HG03060 (cell line): ENCODE measurements around the gene CYREN.
A peak's percentile ranks its signal among the peaks of the same experiment; 100 is the strongest.
"Not testable (repeated sequence)": the region's sequence is repeated elsewhere in the genome, so short reads cannot be mapped to it uniquely, and the experiment has no call there.

Experiments
- ATAC-seq: cut with Tn5 transposase; IDR thresholded peaks from one replicate; pipeline ENCODE4 v1.9.1; 2021; ENCODE audit warnings: low read depth, moderate number of reproducible peaks; ENCODE audit not compliant: unreplicated experiment

The CYREN gene, protein sequence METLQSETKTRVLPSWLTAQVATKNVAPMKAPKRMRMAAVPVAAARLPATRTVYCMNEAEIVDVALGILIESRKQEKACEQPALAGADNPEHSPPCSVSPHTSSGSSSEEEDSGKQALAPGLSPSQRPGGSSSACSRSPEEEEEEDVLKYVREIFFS

DNA sequence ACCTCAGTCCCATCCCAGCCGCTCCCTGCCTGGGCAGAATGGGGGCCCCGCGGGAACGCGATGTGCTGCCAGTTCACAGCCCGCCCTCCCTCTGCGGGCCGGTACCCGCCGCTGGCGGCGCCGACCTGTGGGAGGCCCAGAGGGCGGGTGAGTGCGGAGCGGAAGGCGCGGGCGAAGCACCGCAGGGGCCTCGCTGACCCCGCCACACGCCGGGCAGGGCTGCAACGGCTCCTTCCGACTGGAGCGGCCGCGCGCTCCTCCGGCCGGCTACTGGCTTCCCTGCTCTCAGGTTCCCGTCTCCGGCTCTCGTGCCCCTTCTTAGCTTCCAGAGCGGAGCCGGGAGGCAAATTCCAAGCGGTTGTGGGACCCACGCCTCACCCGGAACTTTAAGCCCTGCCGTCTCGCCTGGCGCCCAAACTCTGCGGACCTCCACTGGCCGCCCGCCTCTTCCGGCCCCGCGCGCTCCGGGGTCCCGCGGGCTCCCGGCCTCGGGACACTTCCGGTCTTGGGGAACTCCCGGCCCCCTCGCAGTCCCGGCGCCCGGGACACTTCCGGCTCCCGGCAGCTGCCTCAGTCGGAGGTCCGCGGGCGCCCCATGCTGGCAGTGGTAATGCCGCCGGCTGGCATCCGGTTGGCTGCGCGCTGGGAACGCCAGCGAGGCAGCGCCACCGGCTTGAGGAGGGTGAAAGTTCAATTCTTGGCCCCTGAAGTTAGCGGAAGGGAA lies at the start of gene CYREN:
CYREN (minus strand) TSS at position 434 of the 724 bp plus-strand sequence. CDS start 1,785 bp downstream, outside the sequence.
- ATAC-seq = peak; percentile 47

DNA sequence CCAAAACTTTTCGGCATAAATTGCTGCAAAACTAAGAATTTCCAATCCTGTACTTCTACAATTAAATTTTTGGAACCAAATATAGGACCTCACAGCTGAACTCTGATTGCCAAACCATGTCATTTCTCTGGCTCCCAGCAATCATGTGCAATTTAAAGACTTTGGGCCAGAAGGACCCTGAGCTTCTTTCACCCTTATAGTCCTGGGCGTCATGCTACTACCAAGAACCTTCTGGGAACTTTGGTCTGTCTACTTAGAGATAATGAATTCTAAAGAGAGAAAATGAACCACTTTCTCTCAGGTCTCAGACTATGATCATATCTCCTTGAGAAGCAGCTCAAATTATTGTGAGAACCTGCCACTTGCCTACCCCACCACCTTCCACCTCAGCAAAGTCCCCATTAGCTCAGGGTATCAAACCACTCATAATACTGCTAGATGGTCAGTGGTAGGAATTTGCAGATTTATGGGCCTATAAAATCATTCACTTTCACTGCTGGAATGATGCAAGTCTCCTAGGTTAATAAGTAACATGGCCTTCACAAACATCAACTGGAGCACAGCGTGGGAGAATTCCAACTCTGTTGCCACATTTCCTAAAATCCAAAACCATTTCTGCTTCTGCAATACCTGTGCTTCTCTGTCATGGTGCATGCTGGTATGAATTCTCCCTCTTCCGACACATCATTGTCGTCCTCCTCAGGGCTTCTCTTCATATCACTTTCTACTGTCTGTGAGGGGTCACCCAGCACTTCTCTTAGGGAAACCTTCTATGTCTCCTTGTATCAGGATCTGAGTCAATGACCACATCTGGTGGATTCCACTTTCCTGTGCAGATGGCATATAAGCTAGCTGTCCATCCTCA lies 47.4 kb upstream of the CYREN start:
- ATAC-seq = no peak

DNA sequence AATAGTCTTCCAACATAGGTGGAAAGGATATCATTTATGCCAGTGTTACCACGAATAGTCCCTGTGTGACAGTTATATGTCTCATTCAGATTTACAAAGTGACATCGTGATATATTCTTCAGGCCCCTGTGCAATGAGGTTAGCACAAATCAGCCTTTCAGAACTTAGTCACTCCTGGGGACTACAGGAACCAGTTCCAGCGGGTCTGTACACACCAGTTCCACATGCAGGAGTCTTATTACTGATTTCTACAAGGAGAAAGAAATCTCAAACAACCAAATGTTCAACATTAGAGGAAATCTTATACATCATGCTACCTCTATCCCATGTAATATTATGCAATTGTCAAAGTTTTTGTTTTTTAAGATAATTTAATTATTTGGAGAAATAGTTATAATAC lies 45.2 kb upstream of the CYREN start:
- ATAC-seq = no peak

DNA sequence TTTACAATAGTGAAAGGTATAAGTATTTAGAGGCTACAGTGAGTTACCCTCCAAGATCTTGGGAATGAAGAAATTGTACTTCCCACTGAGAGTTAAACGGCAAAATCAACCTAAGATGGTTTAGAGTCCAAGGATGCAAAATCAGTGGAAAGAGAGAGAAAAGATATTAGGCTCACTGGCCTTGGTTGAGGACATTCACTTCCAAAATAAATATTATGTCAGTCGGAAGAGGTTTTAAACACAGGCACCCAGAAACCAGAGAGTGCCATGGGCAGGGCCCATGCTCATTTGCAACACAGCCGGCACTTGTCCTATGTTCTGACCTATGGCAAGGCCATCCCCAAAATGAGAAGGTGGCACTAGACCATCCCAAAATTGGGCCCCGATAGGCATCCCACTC lies 44.7 kb upstream of the CYREN start:
- no peak for ATAC-seq

DNA sequence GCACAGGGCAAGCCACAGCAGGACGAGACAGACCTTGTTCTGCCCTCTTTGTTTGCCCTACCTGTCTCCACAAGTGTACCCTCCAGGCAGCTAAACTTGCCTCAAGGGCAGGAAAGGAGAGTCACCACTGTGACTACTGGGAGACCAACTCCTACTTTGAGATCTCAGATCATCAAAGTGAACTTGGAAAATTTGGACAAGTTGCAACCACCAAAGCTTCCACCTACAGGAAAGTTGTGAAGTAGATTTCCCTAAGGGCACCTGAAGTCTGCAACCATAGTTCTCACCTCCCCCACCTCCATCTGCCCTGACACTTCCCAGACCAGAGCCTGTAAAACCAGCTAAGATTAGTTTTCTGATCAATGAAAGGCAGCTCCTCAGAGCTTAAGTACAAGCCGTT lies 43.3 kb upstream of the CYREN start:
- ATAC-seq = no peak

DNA sequence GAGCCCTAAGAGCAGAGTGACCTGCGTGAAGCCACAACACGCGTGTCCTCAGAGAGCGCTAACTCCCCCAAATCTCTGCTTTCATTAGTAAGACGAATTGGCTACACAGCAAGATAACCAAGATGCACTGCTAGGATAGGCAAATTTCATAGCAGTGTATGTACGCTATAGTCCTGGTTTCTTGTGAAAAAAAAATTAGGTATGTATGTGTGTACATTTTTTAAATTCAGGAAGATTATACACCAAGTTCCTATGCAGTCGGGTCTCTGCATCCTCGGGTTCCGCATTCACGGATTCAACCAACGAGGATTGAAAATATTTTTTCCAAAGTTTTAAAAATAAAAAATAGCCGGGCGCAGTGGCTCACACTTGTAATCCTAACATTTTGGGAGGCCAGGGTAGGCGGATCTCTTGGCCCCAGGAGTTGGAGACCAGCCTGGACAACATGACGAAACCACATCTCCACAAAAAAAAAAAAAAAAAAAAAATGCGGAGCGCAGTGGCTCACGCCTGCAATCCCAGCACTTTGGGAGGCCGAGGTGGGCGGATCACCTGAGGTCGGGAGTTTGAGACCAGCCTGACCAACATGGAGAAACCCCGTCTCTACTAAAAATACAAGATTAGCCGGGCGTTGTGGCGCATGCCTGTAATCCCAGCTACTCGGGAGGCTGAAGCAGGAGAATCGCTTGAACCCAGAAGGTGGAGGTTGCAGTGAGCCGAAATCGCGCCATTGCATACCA lies 41.6 kb upstream of the CYREN start:
- ATAC-seq = not testable (repeated sequence)

DNA sequence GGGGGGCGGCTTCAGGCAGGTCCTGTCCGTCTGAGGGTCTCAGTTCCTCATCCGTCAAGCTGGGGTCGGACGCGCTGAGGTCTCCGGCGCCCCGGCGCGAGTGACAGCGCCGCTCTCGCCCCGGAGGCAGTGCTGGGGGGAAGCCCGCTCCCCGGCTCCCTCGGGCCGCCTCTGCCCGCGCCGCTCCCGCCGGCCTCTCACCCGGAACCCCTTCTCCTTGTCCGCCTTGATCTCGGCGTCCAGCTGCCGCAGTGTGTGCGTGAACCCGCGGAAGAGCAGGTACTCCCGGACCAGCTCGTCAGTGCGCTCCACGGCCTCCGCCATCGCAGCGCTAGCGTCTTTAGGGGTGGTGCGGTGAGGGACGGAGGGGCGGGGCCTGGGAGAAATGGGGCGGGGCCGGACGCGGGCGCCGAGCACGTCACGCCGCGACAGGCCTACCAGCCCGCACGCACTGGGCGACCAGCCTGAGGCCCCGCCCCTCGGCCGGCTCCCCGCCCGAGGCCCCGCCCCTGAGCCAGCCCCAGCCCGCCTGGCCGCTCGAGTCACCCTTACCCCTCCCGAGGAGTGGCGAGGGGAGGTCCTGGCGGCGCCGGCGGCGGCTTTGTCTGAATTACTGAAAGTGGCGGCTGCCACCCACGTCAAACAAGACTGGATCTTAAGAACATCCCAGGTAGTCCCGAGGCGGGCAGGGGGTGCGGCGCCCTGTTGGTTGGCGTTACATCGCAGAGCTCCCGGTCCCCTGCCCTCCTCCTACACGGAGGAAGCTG lies 40.9 kb upstream of the CYREN start, which contains the start of gene WDR91:
WDR91 (minus strand) TSS at position 348 of the 767 bp plus-strand sequence; CDS start at position 324, 24 bp downstream.
- ATAC-seq = peak; percentile 32

DNA sequence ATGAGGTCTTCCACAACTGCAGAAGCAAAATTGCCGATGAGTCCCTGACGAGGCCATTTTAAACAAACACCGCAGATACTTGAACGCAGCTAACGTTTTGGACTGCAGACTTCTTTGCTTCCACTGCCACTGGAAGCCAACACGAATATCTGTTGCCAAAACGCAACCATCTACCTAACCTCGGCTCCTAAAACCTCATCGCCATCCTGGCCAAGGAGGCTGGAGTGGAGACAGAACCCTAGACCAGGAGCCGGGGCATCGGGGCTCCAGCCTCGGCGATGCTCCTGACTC lies 40.3 kb upstream of the CYREN start:
- ATAC-seq = no peak

DNA sequence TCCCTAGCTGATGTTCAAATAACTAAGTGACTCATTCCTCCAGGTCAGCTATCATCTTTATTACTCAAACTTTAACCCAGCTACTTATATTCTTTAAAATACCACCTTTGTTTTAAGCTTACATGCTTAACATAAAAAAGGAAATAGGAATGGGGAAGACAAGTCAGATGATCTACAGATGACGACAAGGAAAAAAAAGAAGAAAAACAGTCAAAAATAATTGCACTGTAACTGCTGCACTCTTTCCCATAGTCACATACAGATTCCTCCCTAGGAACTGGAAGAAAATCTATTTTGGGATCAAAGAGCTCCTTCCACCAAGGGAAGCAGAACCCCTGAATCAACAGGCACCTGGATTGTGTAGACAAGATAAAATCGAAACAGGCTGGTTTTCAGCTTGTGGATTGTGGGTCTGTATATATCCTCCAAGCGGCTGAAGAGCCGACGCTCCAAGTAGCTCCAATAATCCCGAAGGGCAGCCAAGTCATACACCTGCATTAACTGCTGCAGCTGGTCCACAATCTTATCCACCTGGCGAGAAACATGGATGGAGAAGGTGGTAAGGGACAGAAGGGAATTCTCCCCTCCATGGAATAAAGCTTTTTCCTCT lies 38.8 kb upstream of the CYREN start:
- no peak for ATAC-seq

DNA sequence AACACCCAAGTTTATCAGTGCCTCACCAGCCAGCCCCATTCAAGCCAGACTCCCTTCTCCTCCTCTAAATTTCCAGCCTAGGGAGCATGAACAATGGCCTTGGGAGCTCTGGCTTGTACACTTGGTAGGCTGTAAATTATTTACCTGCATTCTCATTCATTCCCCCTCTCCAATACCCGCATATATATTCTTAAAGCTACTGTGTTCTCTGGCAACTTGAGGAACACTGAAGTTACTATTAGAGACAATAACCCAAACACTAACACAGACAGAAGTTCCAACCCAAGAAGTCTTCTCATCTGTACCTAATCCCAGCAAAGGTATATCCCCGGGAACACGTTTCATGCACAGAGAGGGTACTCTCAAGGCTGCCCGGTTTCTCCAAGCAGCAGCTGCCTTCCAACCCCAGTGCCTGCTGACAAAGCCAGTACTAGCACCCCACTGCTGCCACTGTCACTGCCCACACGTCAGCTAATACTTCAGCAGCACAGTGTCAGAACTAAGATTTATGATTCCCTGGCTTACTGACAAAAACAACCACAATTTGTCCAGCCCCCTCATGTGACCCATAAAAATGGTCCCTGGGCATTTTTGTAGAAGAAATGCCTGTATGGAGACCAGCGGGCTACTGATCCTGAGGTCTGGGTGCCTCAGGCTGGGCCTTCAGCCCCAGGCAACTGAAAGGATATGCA lies 37.7 kb upstream of the CYREN start:
- no peak for ATAC-seq

DNA sequence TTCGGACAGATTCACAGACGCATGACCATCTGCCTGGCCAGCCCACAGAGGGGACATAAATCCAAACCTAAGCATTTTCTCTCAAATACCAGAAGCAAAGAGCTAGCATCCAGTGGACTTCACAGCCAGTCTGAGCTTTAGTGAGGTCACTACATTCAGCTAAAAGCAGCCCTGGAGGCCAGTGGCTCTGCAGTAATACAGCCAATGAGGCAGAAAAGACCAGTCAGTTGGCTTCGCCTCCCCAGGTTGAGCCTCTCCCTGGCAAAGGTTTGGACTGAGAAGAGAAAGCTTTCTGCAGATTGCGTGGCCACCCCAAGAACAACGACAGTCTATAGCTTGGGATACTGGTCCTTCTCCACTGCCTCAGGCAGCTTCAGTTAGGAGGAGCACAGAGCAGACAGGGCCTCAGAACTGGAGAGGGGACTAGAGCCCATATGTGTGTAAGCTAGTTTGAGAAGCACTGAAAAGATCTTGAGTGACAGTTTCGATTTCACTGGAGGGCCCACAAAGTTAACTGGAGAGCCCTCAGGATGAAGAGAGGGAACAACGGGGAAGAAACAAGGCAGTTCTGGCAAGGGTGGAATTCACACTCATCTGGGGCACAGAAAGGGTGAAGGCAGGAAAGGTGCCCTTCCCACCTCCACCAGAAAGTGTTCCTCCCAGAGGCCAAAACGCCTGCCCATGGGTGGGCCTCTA lies 37.0 kb upstream of the CYREN start:
- no peak for ATAC-seq

DNA sequence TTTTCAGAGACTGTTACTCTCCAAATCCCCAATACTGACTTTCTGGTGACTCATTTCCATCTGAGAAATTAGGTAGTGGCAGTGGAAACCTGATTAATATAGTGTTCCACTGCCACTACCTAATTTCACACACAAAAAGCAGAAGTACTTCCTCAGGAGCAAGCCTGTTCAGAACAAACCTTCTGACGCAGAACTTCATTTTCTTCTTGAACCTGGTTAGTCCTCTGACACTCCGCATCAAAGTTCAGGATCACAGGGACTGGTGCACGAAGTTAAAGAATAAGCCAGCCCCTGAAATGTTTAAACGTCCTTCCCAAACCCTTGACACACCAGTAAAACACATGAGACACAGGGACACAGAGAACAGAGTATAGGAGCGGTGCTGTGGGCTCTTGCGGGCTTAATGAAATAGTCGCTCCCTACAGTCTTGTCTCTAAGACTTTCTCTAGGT lies 36.5 kb upstream of the CYREN start:
- peak; percentile 36 for ATAC-seq

DNA sequence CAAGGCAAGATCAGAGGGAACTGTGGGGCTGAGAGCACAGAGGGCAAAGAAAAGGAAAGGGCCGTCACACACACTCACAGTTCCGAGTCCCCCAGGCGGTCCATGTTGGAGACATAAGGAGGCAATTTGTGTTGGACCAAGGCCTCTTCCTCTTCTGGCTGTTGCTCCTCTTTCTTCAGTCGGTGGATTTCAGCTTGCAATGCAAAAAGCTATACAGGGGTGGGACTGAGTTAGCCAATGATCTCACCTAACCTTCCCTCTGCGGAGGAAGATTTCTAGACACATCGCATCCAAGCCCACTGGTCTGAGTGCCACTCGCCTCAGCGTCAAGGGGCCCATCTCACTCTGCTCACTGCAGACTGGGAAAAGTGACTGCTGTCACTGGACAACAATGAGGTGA lies 35.3 kb upstream of the CYREN start:
- no peak for ATAC-seq

DNA sequence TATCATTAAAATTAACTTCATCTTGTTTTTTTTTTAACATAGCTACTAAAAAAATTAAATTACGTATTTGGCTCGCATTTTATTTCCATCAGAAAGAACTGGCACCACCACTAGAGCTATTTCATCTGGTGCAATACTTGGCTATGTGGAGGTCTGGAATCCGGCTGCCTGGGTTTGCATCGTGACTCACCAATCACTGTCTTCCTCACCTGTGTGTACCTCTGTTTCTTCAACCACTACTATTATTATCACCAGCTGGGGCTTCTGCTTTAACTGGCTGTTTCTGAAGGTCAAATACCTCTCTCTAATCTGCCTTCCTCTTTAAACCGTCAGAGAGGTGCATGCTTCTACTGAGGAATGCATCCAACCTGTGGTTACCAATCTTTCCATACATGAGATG lies 34.4 kb upstream of the CYREN start:
- no peak for ATAC-seq

DNA sequence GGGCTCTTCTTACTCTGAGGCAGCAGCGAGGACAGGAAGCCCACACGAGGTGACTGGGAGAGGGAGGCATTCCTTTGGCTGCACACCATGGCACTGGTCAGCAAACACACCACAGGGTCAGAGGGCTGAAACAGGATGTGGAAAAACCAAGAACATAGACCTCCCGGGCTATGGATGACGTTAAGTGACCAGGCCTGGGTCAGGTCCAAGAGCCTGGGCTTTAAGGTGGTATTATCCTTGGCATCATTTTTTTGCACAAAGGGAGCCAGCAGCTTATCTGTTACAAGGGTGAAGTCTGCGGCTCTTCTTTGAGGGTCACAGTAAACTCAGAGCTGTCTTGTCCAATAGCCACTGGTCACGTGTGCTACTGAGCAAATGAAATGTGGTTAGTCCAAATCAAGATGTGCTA lies 33.8 kb upstream of the CYREN start:
- ATAC-seq = no peak

DNA sequence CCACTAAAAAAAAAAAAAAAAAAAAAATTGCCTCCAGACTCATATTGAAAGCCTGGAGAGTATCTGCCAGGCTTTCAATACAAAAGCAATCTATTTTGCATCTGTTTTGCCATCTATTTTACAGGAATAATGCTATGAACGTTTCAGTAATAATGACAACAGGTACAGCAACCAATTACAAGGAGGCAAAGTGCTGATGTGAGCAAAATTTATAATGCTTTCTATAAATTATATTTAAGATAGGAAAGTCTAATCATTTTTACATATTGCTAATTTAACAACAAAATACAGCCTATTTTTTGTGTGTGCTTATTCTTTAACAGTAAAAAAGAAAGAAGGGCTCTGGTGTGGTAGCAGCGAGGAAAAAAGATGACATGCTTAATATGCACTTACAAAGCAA lies 30.8 kb upstream of the CYREN start:
- ATAC-seq = no peak

DNA sequence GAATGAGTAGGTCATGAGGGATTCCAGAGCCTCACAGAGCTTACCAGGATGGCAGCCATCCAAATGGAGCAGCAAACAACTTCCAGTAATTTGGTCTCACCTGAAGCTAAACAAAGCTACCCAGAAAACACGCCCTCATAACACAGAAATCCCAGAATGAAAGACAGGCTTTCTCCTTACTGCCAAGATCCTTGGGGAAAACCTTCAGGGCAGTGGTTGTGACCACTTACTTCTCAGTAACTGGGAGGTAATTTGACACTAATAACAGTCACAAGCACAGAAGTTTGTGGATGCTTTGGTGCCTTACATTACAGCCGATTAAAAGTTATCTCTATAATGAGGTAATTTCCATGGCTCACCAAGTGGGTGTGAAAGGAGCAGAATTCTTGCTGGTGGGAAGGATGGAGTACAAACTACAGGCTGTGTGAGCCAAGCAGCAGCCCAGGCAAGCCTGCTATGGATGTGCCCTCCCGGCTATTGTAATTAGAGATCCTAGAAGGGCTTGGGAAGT lies 30.4 kb upstream of the CYREN start:
- ATAC-seq = no peak

DNA sequence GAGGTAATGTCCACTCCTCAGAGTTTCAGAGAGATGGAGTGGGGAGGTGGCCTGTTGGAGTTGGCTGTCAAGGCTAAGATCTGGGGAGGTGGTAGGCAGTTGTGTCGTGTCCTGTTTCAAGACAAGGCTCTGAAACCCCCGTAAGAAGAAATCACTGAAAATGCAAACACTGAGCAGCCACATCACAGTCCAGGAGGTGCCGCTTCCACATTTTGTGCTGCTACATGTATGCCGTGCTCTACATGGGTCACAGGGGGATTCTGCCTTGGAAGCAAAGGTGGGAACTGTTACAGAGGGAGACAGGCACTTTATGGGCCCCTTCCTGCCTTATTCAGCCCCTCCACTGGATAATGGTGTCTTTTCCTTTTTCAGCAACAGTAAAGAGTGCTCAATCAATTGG lies 28.9 kb upstream of the CYREN start:
- no peak for ATAC-seq
